ENCODE measurements around the gene NLRP7. TPM values are rescaled to one million over a fixed set of nuclear protein-coding genes. Genes with fewer than 3 reads are reported as not detected.

Gene NLRP7
- total RNA-seq, 3 donors from 2014 or later = not detected

- Histone ChIP-seq H3K27ac (no peak overlapping the region), H3K36me3 (no peaks in the 10 kb centered on the region), H3K4me1 (no peaks in the 10 kb centered on the region), H3K9me3 (no peaks in the 10 kb centered on the region), H3K4me3 (no peak overlapping the region), H3K27me3 (peaks cover 0 to 7% of the 10 kb centered on the region in 2 donors)
- intact Hi-C loops (cut with DNase I; ENCODE audit: low total_unique reads) = no loop called here
- DNase-seq (ENCODE audit: low spot score in 2 of 2) = no peak
- TF ChIP-seq POLR2AphosphoS5 (IDR thresholded peaks at IDR 0.05) = no peak
Observed at GRCh38 chr19:54877471-54877870, 69.9 kb downstream of the NLRP7 start.

- Histone ChIP-seq H3K27me3 (peaks cover 0 to 5% of the 10 kb centered on the region in 2 donors), H3K4me3 (no peak overlapping the region), H3K9me3 (no peaks in the 10 kb centered on the region), H3K4me1 (no peaks in the 10 kb centered on the region), H3K27ac (no peak overlapping the region), H3K36me3 (no peaks in the 10 kb centered on the region)
- no peak for TF ChIP-seq CTCF (IDR thresholded peaks at IDR 0.05)
- TF ChIP-seq POLR2A (IDR thresholded peaks at IDR 0.05) = no peak
- no peak for TF ChIP-seq POLR2AphosphoS5 (IDR thresholded peaks at IDR 0.05)
- no peak for DNase-seq (ENCODE audit: low spot score in 2 of 2)
- intact Hi-C loops (cut with DNase I; ENCODE audit: low total_unique reads) = no loop called here
Observed at GRCh38 chr19:54875506-54875905, 71.8 kb downstream of the NLRP7 start.

GRCh38 chr19:54873990-54874389 lies 73.3 kb downstream of the NLRP7 start, which contains the start of gene FCAR:
TSS of gene FCAR (plus strand) at chr19:54874235. CDS start at chr19:54874290, 55 bp downstream.
- no peak for DNase-seq (ENCODE audit: low spot score in 2 of 2)
- Histone ChIP-seq H3K27me3 (peaks cover 0 to 5% of the 10 kb centered on the region in 2 donors), H3K9me3 (peaks cover 0 to 4% of the 10 kb centered on the region in 2 donors), H3K36me3 (no peaks in the 10 kb centered on the region), H3K27ac (no peak within 1 kb of the TSS), H3K4me1 (no peaks in the 10 kb centered on the region), H3K4me3 (no peak within 1 kb of the TSS)
- TF ChIP-seq POLR2A (IDR thresholded peaks at IDR 0.05) (no peak), POLR2AphosphoS5 (IDR thresholded peaks at IDR 0.05) (no peak), CTCF (IDR thresholded peaks at IDR 0.05) (no peak)
- intact Hi-C loops (cut with DNase I; ENCODE audit: low total_unique reads) = no loop called here

Other genes with a start within 250 kb of the NLRP7 start
- gene KIR3DL3, start 223.1 kb downstream of the NLRP7 start, total RNA-seq = not detected
- gene KIR2DL3, start 209.0 kb downstream of the NLRP7 start, total RNA-seq = not detected
- not detected for gene KIR2DL1, start 177.7 kb downstream of the NLRP7 start, total RNA-seq
- gene KIR2DL4, start 143.9 kb downstream of the NLRP7 start, total RNA-seq = under 1 TPM in 1 of 3 donors, not detected in 2; 0.32 TPM
- gene KIR3DL1, start 131.1 kb downstream of the NLRP7 start, total RNA-seq = under 1 TPM in 1 of 3 donors, not detected in 2; 0.59 TPM
- gene KIR2DS4, start 114.9 kb downstream of the NLRP7 start, total RNA-seq = not detected
- gene KIR3DL2, start 97.1 kb downstream of the NLRP7 start, total RNA-seq = not detected
- 1 to 10 TPM in 2 of 3 donors, under 1 TPM in 1; 0.66 to 2.4 (median 1.3) TPM for gene FCAR, start 73.3 kb downstream of the NLRP7 start, total RNA-seq
- gene NCR1, start 41.4 kb downstream of the NLRP7 start, total RNA-seq = under 1 TPM in 1 of 3 donors, not detected in 2; 0.33 TPM
- gene NLRP2, start 18.8 kb upstream of the NLRP7 start, total RNA-seq = 1 to 10 TPM in 2 of 3 donors, not detected in 1; 4.3 to 8.5 TPM
- gene GP6, start 90.7 kb upstream of the NLRP7 start, total RNA-seq = not detected
- gene RDH13, start 115.6 kb upstream of the NLRP7 start, total RNA-seq = 10 to 100 TPM; 11.4 to 33.4 (median 22.3) TPM
- gene EPS8L1, start 128.3 kb upstream of the NLRP7 start, total RNA-seq = 10 to 100 TPM in 2 of 3 donors, 1 to 10 TPM in 1; 2.4 to 51.1 (median 50.1) TPM
- 100 to 1,000 TPM in 1 of 3 donors, 10 to 100 TPM in 2; 68.3 to 148 (median 91.7) TPM for gene PPP1R12C, start 170.1 kb upstream of the NLRP7 start, total RNA-seq
- gene TNNT1, start 201.7 kb upstream of the NLRP7 start, total RNA-seq = 1 to 10 TPM in 2 of 3 donors, not detected in 1; 3.7 to 7.2 TPM
- gene TNNI3, start 210.2 kb upstream of the NLRP7 start, total RNA-seq = 1 to 10 TPM in 1 of 3 donors, not detected in 2; 2.6 TPM
- gene DNAAF3, start 219.1 kb upstream of the NLRP7 start, total RNA-seq = 1 to 10 TPM in 2 of 3 donors, not detected in 1; 4.7 to 4.9 TPM
- under 1 TPM in 1 of 3 donors, not detected in 2; under 0.01 TPM for gene SYT5, start 232.8 kb upstream of the NLRP7 start, total RNA-seq

All from breast epithelium (tissue), 4 donors.